HG03064 (cell line): ENCODE results near the gene BACH2.

Experiments
- ATAC-seq: cut with Tn5 transposase; IDR thresholded peaks from one replicate; pipeline ENCODE4 v1.9.1; 2021; ENCODE audit warnings: low read depth; ENCODE audit not compliant: unreplicated experiment

Gene BACH2

DNA sequence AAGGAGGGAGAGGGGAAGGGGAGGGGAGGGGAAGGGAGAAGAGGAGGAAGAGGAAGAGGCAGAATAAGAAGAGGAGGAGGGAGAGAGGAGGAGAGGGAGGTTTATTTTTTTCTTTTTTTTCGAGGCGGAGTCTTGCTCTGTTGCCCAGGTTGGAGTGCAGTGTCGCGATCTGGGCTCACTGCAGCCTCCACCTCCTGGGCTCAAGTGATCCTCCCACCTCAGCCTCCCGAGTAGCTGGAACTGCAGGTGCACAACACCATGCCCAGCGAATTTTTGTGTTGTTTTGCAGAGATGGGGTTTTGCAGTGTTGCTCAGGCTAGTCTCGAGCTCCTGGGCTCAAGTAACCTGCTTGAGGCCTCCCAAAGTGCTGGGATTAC lies 408.5 kb downstream of the BACH2 start:
- ATAC-seq, result no peak

- ATAC-seq, result no peak
Measured at GRCh38 chr6:89887452-89888137, 409.0 kb downstream of the BACH2 start.

GRCh38 chr6:89886378-89887120 lies 410.1 kb downstream of the BACH2 start:
- no peak for ATAC-seq
